Measurements from ENCODE around the gene ATP10D.

The ATP10D gene

GRCh38 chr4:47640911-47641310 lies 155.8 kb downstream of the ATP10D start:
- TF ChIP-seq GATA3 (IDR thresholded peaks at IDR 0.05; ENCODE audit: low read depth, low read length) (no peak), GATA2 (IDR thresholded peaks at IDR 0.05; ENCODE audit: low read depth, low read length) (no peak)

- TF ChIP-seq GATA3 (IDR thresholded peaks at IDR 0.05; ENCODE audit: low read depth, low read length): no peak
- TF ChIP-seq GATA2 (IDR thresholded peaks at IDR 0.05; ENCODE audit: low read depth, low read length): no peak
Observed at GRCh38 chr4:47641755-47642154, 156.7 kb downstream of the ATP10D start.

GRCh38 chr4:47642191-47642830 lies 157.2 kb downstream of the ATP10D start:
- TF ChIP-seq GATA2 (IDR thresholded peaks at IDR 0.05; ENCODE audit: low read depth, low read length): no peak
- no peak for TF ChIP-seq GATA3 (IDR thresholded peaks at IDR 0.05; ENCODE audit: low read depth, low read length)

Measured in SH-SY5Y (cell line).